ENCODE data around the gene SUGP1.
A peak's percentile ranks its signal among the peaks of the same experiment; 100 is the strongest.
"Not testable (repeated sequence)": the region's sequence is repeated elsewhere in the genome, so short reads cannot be mapped to it uniquely, and the experiment has no call there.

The SUGP1 gene, protein sequence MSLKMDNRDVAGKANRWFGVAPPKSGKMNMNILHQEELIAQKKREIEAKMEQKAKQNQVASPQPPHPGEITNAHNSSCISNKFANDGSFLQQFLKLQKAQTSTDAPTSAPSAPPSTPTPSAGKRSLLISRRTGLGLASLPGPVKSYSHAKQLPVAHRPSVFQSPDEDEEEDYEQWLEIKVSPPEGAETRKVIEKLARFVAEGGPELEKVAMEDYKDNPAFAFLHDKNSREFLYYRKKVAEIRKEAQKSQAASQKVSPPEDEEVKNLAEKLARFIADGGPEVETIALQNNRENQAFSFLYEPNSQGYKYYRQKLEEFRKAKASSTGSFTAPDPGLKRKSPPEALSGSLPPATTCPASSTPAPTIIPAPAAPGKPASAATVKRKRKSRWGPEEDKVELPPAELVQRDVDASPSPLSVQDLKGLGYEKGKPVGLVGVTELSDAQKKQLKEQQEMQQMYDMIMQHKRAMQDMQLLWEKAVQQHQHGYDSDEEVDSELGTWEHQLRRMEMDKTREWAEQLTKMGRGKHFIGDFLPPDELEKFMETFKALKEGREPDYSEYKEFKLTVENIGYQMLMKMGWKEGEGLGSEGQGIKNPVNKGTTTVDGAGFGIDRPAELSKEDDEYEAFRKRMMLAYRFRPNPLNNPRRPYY

DNA sequence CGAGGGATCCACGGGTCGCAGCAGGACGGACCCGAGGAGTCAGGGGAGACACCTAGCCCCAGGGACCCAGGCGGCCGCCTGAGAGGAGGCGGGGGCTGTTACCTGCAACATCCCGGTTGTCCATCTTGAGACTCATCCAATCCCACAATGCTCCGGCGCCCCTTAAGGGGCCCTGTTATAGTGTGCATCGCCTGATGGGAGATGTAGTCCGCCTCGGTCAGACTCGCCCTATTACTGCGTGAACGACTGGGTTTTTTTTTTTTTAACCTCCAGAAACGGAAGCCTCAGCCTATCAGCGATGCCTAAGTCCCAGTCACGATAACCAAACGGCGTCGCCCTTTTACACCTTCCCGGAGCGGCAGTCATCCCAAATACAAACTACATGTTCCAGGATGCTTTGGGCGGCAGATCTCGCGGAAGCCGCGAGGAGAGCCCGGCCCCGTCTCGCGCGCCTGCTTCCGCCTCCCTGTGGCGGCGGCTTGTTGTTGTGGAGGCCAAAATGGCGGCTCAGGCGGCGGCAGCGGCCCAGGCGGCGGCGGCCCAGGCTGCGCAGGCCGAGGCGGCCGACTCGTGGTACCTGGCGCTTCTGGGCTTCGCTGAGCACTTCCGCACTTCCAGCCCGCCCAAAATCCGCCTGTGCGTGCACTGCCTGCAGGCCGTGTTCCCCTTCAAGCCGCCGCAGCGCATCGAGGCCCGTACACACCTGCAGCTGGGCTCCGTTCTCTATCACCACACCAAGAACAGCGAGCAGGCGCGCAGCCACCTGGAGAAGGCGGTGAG is at the start of gene SUGP1, which contains the start of gene MAU2:
Gene SUGP1 (minus strand): TSS at position 149 of the 780 bp plus-strand sequence. CDS start 13 bp downstream, at position 136.
Gene MAU2 (plus strand): TSS at position 469 of the 780 bp plus-strand sequence. CDS start 31 bp downstream, at position 500.
- peak; percentile 65 to 80 for DNase-seq (ENCODE audit: extremely low read depth in 1 of 2, low read depth in 1 of 2)

DNA sequence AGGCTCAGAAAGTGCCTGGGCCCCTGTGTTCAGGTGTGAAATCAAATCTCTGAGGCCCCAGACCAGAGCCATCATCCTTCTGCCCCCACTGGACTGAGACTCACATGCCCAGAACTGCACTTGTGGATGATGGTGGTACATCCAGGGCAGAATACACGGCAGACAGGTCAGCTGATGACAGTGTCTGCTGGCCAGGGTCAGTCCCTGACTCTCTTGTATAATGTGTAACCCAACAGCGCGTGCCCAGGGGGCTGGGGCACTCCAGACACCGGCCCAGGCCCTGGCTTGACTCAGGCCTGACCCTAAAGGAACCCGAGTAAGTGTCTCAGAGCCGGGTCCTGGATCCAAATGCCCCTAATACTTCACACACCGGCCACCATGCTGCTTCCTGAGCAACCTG is 47.8 kb upstream of the SUGP1 start:
- no peak for DNase-seq (ENCODE audit: extremely low read depth in 1 of 2, low read depth in 1 of 2)

DNA sequence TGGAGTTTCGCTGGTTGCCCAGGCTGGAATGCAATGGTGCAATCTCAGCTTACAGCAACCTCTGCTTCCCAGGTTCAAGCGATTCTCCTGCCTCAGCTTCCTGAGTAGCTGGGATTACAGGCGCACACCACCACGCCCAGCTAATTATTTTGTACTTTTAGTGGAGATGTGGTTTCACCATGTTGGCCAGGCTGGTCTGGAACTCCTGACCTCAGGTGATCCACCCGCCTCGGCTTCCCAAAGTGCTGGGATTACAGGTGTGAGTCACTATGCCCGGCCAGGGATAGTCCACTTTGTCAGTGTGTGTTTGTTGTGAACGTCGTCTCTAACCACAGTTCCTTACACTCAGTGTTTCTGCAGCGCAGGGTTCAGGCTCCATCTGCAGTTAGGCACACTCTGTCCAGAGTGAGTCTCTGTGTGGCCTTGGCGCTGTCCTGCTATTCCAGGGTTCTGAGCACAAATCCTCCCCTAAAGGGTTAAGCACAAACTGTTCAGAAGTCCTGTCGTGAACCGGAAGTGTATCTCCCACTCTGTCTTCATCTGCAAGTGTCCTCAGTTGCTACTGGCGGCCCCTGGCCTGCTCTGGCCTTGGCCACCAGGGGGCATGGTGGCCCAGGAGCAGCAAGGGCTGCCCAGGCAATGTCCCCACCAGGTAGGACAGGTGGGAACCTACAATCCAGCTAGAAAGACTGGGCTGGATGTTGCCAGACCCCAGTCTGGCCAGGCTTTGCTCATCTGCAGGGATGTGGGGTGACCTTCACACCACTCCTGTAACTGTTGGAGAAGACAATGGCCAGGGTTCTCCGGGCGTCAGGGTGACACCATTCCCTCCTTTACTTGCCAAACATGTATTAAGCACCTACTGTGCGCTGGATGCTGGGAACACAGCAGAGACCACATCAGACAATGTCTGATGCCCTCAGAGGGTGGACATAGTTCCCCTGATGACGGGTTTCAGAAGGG is 46.4 kb upstream of the SUGP1 start:
- peak in 1 of 2 donors; percentile 51 for DNase-seq (ENCODE audit: extremely low read depth in 1 of 2, low read depth in 1 of 2)

DNA sequence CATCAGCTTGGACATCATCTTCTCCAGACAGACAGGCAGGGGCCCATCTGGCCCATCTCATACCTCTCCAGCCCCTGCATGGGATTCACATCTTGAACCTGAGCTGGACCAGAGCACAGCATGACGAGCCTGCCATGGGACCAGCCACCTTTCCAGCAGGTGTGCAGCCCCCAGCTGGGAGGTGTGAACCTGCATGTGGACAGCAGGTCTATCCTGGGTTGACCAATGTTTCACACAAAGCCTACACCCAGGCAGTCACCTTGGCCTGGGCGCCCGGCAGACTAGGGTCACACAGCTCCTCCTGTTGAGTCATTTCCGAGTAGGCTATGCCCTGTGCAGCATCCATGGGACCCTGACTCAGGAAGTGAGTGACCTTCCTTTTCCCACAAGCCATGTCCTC is 41.8 kb upstream of the SUGP1 start:
- no peak for DNase-seq (ENCODE audit: extremely low read depth in 1 of 2, low read depth in 1 of 2)

DNA sequence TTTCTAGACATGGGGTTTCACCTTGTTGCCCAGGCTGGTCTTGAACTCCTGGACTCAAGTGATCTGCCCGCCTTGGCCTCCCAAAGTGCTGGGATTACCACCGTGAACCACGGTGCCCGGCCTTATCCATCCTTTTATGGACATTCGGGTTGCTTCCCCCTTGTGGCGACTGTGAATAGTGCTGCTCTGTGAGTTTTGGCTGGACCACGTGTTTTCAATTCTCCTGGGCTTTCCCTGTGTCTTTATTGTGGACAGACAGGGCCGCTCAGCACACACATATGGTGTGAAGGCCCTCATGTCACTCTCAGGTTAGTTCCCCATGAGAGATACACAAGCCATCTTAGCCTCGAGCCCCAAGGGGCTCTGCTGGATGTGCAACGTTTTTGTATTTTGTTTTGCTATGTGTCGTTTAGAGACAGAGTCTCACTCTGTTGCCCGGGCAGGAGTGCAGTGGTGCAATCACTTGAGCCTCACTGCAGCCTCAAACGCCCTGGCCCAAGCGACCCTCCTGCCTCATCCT is 40.8 kb upstream of the SUGP1 start:
- peak in 1 of 2 donors; percentile 31 for DNase-seq (ENCODE audit: extremely low read depth in 1 of 2, low read depth in 1 of 2)

DNA sequence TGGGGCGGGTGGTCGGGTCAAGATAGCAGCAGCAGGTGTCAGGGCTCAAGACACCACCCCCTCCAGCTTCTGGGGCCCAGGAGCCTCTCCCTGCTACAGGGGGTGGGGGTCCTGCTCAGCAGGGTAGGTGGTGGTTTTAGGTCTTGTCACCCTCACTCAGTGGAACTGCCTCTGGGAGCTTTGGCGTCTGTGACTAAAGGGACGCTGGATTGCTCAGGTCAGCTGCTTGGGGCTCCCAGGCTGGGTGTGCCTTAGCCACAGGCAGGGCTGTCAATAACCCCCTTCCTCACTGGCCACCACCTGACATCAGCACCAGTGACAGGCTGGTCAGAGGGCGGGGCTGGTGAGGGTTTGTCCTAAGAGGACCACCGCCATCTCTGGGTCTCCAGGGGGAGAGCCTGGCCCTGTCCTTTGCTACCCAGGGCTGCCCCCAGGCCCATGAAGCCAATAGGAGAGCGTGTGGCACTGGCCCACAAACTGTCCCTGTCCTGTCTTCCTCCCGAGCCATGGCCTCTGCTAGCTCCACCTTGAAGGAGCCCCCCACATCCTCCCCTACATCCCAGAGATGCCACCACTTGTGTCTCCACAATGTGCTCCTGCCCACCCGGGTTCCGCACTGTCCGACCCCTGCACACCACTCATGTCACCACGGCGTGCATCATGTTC is 36.7 kb upstream of the SUGP1 start:
- no peak for DNase-seq (ENCODE audit: extremely low read depth in 1 of 2, low read depth in 1 of 2)

DNA sequence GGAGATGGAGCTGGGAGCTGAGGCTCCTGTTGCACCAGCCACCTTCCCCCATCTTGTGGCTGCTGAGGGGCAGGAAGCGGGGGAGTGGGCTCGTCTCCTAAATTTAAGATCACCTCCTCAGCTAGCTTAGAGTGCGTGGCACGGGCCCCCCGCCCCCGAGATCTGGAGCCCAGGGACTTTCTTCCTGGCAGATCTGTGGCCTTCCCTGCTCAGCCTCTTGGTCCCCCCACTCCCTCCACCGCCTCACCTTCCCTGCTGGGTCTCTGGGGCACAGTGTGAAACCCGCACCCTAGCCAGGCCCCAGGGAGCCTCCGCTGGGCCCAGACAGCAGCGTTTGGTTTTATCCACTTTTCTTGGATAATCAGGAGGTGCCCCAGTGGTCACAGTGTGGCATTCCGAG is 36.2 kb upstream of the SUGP1 start:
- DNase-seq (ENCODE audit: extremely low read depth in 1 of 2, low read depth in 1 of 2), result no peak

DNA sequence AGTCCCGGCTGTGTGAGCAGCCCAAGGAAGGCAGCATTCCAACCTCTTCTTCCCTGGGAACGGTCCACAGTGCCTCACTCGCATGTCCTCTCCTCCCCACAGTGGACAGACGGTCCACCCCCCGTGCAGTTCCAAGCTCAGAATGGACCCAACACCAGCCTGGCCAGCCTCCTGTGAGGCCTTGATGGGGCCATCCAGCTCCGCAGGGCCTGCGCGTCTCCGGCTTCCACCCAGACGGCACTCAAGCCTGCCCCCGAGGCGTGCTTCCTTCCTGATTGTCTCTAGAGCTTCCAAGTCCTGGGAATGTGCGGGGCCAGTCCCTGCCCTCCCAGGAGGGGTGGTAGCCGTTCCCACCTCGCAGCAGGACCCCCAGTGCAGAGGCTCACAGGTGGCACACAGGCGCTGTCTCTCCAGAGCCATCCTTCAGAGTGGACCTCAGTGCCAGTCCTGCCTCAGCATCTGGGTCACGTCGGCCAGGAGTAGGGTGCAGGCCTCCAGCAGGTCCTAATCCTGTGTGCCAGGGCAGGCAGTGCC is 35.4 kb upstream of the SUGP1 start:
- DNase-seq (ENCODE audit: extremely low read depth in 1 of 2, low read depth in 1 of 2), result no peak

DNA sequence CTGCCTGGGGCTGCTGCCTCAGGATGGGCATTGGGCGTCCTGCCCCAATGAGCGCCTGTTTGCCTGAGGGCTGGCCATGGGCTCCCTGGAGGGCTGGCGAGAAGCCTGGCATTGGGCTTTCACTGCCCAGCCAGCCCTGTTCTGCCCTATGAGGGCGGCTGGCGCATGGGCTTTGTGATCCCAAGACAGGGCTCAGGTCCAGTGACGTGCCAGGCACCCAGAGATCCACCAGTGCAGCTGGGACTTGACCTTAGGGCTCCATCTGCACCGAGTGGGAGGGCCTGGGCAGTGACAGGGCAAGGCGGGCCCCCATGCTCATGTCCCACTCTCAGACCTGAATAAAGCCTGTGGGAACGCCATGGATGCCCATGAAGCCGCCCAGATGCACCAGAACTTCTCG is 34.6 kb upstream of the SUGP1 start:
- no peak for DNase-seq (ENCODE audit: extremely low read depth in 1 of 2, low read depth in 1 of 2)

DNA sequence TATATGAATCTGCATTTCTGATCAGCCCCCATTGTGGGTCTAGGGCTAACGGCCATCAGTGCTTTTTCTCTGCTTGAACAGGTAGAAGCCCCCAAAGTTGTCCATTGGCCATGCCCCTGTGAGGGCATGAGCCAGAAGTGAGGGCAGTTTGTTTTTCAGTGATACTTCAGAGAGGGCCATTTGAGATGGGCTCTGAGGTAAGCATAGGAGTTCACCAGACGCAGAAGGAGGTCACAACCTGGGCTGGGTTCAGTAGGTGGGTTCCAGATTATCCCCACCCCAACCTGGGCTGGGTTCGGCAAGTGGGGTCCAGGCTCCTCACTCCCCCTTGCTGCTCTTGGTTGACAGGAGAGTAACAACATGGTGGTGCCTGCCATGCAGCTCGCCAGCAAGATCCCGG is 33.7 kb upstream of the SUGP1 start:
- DNase-seq (ENCODE audit: extremely low read depth in 1 of 2, low read depth in 1 of 2), result no peak

DNA sequence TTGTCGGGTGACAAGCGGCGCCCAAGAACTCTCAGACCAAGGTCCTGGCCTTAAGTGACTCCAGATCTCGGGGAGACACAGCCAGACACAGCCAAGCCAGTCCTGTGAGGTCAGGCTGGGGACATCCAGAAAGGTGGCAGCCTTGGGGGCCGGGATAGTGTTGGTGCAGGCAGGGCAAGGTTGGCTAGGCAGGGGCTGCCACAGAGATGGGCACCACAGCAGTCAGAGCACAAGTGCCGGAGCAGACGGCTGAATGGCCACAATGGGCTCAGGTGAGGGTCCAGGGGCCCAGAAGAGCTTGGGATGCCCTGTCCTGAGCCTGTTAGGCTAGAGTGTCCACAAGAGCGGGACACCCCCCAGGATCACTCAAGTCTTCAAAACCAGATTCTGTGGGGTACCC is 32.5 kb upstream of the SUGP1 start:
- DNase-seq (ENCODE audit: extremely low read depth in 1 of 2, low read depth in 1 of 2), result no peak

DNA sequence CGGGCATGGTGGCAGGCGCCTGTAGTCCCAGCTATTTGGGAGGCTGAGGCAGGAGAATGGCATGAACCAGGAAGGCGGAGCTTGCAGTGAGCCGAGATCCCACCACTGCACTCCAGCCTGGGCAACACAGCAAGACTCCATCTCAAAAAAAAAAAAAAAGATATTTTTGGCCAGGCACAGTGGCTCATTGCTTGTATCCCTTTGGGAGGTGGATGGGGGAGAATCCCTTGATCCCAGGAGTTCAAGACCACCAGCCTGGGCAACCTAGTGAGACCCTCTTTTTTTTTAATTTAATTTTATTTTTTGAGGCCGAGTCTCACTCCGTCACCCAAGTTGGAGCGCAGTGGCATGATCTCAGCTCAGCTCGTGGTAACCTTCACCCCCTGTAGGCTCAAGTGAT is 30.4 kb upstream of the SUGP1 start:
- DNase-seq (ENCODE audit: extremely low read depth in 1 of 2, low read depth in 1 of 2), result not testable (repeated sequence)

DNA sequence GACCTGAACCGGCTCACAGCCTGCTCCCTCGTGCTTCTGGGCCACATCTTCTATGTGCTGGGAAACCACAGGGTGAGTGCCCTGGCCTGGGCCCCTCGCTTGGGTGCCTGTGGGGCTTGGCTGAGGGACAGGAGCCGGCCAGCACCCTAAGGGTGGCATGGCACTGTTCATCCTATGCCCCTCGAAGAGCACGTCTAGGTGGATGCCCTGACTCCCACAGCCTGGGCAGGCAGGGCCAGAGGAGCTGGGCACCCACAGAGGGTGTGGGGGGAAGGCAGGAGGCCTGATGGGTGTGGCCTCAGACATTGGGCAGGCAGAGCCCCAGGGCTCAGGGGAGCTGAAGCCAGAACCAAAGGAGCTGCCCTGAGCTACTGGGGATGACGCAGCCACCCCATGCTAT is 29.1 kb upstream of the SUGP1 start:
- no peak for DNase-seq (ENCODE audit: extremely low read depth in 1 of 2, low read depth in 1 of 2)

DNA sequence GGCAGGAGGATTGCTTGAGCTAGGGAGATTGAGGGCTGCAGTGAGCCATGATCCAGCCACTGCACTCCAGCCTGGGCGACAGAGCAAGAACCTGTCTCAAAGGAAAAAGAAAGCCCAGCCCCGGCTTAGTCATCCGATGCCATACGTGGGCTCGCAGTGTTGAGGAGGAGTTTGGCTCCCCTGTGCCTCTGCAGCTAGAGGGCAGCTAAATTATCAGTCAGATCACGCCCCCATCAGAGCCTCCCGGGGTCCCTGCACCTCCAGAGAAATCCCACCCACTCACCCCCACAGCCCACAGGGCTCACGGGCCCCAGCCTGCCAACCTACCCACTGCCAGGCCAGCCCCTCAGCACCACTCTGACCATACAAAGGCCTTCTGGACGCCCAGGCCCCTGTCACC is 28.0 kb upstream of the SUGP1 start:
- no peak for DNase-seq (ENCODE audit: extremely low read depth in 1 of 2, low read depth in 1 of 2)

DNA sequence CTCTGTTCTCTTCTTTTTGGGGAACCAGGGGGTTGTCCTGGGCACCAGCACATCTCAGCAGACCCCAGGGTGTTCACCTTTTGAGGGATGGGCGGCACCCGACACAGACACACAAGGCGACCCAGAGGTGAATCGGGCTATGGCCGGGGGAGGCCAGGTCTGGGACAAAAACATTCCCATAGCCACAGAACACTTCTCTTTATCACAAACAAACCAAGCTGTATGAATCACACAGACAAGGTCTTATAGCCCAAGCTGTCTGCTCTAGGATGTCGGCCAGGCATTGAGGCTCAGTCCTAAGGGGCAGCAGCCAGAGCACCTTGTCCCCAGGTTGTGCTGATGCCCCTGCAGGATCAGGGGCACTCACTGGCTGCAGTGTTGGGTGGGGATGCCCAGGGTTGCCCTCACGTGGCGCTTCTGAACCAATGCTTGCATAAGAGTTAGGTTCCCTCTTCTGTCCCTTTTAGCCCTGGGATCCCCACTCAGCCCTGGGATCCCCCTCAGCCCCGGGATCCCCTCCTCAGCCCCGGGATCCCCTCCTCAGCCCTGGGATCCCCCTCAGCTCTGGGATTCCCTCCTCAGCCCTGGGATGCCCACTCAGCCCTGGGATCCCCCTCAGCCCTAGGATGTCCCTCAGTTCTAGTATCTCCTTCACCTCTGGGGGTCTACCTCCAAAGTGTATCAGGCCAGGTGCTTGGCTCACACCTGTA is 27.2 kb upstream of the SUGP1 start:
- DNase-seq (ENCODE audit: extremely low read depth in 1 of 2, low read depth in 1 of 2), result no peak

DNA sequence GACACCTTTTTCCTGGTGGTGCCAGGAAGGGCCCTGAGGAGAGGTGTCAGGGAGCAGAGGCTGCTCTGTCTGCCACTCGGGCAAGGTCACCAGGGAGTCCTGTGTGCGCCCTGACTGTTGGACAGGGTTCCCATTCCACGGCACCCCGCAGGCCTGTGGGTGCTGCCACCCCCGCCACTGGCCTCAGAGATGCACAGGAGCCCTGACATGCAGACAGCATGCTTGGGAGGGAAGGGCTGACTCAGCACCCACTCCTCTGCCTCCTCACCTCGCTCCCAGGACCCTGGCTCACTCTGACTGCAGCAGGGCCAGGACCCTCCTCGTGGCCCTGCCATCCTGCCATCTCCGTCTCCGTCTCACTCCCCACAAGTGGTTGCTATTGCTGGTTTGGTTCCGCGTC is 25.7 kb upstream of the SUGP1 start:
- no peak for DNase-seq (ENCODE audit: extremely low read depth in 1 of 2, low read depth in 1 of 2)

DNA sequence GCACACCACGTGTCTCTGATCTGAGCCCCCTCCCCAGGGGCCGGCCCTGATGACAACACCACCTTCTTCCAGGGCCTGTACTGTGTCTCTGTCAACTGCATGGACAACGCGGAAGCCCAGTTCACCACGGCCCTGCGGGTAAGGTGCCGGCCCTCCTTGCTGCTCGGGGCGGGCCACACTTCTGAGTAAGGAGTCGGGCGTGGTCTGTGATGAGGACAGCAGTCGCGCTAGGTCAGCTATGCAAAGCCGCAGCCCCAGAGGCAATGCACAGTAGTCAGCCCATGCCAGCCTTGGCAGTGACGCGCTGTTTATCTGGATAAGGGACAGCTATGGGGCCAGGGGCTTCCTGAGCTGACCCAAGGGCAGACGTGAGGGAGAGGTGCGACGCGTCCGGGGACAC is 24.9 kb upstream of the SUGP1 start:
- DNase-seq (ENCODE audit: extremely low read depth in 1 of 2, low read depth in 1 of 2), result no peak

DNA sequence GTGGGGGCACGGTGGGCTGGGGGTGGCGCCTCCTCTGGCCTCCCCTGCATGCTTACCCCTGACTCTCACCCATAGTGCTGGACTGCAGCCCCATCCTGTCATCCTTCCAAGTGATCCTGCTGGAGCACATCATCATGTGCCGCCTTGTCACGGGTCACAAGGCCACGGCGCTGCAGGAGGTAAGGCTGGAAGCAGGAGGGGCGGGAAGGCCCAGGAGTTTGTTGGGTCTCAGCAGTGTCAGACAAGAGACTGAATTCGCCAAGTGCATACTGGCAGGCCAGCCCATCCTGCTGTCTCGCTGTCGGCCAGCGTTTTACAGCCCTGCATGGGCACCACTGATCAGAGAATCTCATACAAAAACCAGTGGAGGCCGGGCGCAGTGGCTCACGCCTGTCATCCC is 23.5 kb upstream of the SUGP1 start:
- DNase-seq (ENCODE audit: extremely low read depth in 1 of 2, low read depth in 1 of 2), result no peak

DNA sequence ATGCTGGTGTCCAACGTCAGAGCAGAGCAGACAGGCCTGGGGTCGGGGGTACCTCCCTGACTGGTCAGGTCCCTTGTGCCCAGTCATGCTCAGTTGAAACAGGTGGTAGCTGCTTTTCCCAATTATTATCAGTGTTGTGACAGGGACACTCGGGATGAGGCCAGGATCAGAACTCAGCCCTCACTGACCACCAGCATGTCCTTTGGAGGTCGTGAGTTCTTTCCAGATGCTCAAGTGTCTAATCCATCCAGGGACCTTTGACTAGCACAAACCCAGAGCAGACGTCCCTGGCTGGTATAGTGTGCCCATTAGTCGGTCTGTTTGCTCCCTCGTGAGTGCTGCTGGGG is 22.7 kb upstream of the SUGP1 start:
- no peak for DNase-seq (ENCODE audit: extremely low read depth in 1 of 2, low read depth in 1 of 2)
